ENCODE measurements around the gene GOLPH3. TPM values are rescaled to one million over a fixed set of nuclear protein-coding genes. Genes with fewer than 3 reads are reported as not detected.

GOLPH3 gene
- total RNA-seq, 1 experiment from 2014 or later, result 98.7 TPM

- H3K4me3 Mint-ChIP-seq, result no peak overlapping the region
- Histone ChIP-seq H3K18ac (ENCODE audit: insufficient read length, low read depth, low read length) (no peak overlapping the region), H3K4ac (ENCODE audit: low read depth, low read length) (no peak overlapping the region), H3K79me2 (ENCODE audit: insufficient read depth, low read length) (no peaks in the 10 kb centered on the region), H3K27ac (ENCODE audit: insufficient read length, low read depth, low read length) (no peak overlapping the region), H3K14ac (ENCODE audit: insufficient read depth, low read length) (no peak overlapping the region; the same call in 1 of the 2 replicates), H3K23me2 (ENCODE audit: insufficient read length, low read depth, low read length, poor library complexity, severe bottlenecking) (no peaks in the 10 kb centered on the region), H2BK120ac (ENCODE audit: low read depth, low read length, poor library complexity, severe bottlenecking) (no peak overlapping the region), H4K20me1 (ENCODE audit: control insufficient read depth, insufficient read depth, insufficient read length) (no peaks in the 10 kb centered on the region), H3K56ac (ENCODE audit: insufficient read length, low read depth, low read length) (no peak overlapping the region), H4K91ac (ENCODE audit: insufficient read length, low read depth, low read length) (no peak overlapping the region), H2AFZ (ENCODE audit: low read length) (no peak overlapping the region), H3T11ph (ENCODE audit: low read length) (no peak overlapping the region), H3K9ac (ENCODE audit: extremely low read depth, insufficient read length, low read length) (no peak overlapping the region), H4K5ac (ENCODE audit: insufficient read length, low read depth, low read length) (no peak overlapping the region), H4K8ac (replicated peaks; ENCODE audit: insufficient read length, low read depth, low read length) (no peak overlapping the region), H2BK20ac (ENCODE audit: low read depth, low read length, poor library complexity, severe bottlenecking) (no peak overlapping the region), H3K27me3 (ENCODE audit: insufficient read depth, low read length) (no peaks in the 10 kb centered on the region), H2BK5ac (ENCODE audit: insufficient read length, low read length) (no peak overlapping the region), H2AK5ac (ENCODE audit: insufficient read length, low read length) (no peak overlapping the region), H3K4me2 (ENCODE audit: insufficient read depth, insufficient read length, low read length) (no peak overlapping the region), H3K4me1 (ENCODE audit: insufficient read depth, low read length) (no peaks in the 10 kb centered on the region), H2BK12ac (ENCODE audit: insufficient read length, low read depth, low read length) (no peak overlapping the region), H3K9me3 (ENCODE audit: control insufficient read depth, low read depth, low read length) (no peaks in the 10 kb centered on the region), H3K23ac (ENCODE audit: insufficient read length, low read depth, low read length) (no peak overlapping the region), H2BK15ac (ENCODE audit: low read depth, low read length) (no peak overlapping the region), H3K79me1 (ENCODE audit: insufficient read depth, low read depth, low read length, poor library complexity, severe bottlenecking) (no peaks in the 10 kb centered on the region)
- no peaks in the 10 kb centered on the region for H3K27me3 Mint-ChIP-seq (ENCODE audit: low read depth)
- no peaks in the 10 kb centered on the region for H3K9me3 Mint-ChIP-seq
- no peak for TF ChIP-seq CTCF (conservative IDR thresholded peaks at IDR 0.05)
- no peak for DNase-seq
- peak overlapping the region in 2 of 3 experiments; percentile 6 to 75; a peak in 4 of 7 replicates for H3K27ac Mint-ChIP-seq
- peaks cover 11 to 12% of the 10 kb centered on the region in 2 experiments for H3K4me1 Mint-ChIP-seq
- peaks cover 0 to 23% (median 5%) of the 10 kb centered on the region in 3 experiments; a peak in 4 of 7 replicates for H3K36me3 Mint-ChIP-seq (ENCODE audit: insufficient read depth in 1 of 3, low read depth in 3 of 3)
- WGBS (ENCODE audit: extremely low coverage, insufficient read length, low lambda C conversion rate), result no CpG with 5 or more reads among the region's 30 CpGs
These were observed 84.7 kb downstream of the GOLPH3 start for GRCh38 chr5:32089146-32090000.

Data from H9 (cell line).